ENCODE results near the gene TULP4.

TULP4 gene

DNA sequence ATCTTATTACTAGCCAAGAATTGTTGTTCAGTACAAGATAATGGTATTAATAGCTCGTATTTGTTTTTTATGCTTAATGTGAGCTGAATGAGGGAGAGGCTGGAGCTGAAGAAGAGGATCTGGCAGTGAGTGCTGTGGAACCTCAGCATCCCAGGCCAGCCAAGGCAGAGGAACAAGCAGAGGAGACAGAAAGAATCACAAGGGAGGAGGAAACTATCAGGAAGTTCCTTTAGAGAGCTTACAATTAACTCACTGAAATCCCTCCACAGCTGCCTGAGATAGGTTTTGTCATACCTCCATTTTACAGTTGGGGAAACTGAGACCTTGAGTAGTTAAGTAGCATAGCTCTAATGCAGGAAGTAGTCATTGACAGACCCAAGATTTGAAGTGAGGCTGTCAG lies 39.9 kb upstream of the TULP4 start:
- TF ChIP-seq, protein P1, sequence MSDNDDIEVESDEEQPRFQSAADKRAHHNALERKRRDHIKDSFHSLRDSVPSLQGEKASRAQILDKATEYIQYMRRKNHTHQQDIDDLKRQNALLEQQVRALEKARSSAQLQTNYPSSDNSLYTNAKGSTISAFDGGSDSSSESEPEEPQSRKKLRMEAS (IDR thresholded peaks at IDR 0.05): no peak
- TF ChIP-seq, protein P2, sequence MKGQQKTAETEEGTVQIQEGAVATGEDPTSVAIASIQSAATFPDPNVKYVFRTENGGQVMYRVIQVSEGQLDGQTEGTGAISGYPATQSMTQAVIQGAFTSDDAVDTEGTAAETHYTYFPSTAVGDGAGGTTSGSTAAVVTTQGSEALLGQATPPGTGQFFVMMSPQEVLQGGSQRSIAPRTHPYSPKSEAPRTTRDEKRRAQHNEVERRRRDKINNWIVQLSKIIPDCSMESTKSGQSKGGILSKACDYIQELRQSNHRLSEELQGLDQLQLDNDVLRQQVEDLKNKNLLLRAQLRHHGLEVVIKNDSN (IDR thresholded peaks at IDR 0.05): no peak
- TF ChIP-seq CEBPB (IDR thresholded peaks at IDR 0.05): no peak
- TF ChIP-seq EGR1 (IDR thresholded peaks at IDR 0.05): no peak
- no peak for TF ChIP-seq RAD21 (IDR thresholded peaks at IDR 0.05; ENCODE audit: low read depth)
- TF ChIP-seq ZBTB7A (IDR thresholded peaks at IDR 0.05; ENCODE audit: low read depth): no peak
- TF ChIP-seq NFIC (IDR thresholded peaks at IDR 0.05): no peak
- TF ChIP-seq YY1 (IDR thresholded peaks at IDR 0.05; ENCODE audit: low read depth): no peak
- no peak for TF ChIP-seq TEAD4 (IDR thresholded peaks at IDR 0.05)
- no peak for TF ChIP-seq TCF12 (IDR thresholded peaks at IDR 0.05; ENCODE audit: low read depth)
- TF ChIP-seq, protein P3, sequence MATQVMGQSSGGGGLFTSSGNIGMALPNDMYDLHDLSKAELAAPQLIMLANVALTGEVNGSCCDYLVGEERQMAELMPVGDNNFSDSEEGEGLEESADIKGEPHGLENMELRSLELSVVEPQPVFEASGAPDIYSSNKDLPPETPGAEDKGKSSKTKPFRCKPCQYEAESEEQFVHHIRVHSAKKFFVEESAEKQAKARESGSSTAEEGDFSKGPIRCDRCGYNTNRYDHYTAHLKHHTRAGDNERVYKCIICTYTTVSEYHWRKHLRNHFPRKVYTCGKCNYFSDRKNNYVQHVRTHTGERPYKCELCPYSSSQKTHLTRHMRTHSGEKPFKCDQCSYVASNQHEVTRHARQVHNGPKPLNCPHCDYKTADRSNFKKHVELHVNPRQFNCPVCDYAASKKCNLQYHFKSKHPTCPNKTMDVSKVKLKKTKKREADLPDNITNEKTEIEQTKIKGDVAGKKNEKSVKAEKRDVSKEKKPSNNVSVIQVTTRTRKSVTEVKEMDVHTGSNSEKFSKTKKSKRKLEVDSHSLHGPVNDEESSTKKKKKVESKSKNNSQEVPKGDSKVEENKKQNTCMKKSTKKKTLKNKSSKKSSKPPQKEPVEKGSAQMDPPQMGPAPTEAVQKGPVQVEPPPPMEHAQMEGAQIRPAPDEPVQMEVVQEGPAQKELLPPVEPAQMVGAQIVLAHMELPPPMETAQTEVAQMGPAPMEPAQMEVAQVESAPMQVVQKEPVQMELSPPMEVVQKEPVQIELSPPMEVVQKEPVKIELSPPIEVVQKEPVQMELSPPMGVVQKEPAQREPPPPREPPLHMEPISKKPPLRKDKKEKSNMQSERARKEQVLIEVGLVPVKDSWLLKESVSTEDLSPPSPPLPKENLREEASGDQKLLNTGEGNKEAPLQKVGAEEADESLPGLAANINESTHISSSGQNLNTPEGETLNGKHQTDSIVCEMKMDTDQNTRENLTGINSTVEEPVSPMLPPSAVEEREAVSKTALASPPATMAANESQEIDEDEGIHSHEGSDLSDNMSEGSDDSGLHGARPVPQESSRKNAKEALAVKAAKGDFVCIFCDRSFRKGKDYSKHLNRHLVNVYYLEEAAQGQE (IDR thresholded peaks at IDR 0.05; ENCODE audit: low read depth): no peak
- TF ChIP-seq EP300 (IDR thresholded peaks at IDR 0.05; ENCODE audit: borderline replicate concordance): no peak

DNA sequence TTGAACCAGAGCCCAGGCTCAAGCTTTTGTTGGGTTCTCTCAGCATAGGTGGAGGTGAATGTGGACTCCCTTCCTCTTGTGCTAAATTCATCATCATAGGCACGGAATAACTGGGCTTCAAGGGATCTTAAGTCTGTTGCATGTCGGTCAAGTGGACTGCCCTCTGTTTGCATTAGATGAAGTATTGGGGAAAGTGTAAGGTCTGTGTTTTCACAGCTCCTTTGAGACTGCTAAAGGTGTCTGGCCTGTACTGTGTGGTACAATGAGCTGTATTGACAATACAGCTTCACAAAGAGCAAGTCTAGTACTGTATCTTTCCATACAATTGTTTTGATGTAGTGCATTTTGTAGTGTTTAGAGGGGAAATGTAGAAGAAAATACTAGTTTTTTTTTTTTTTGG lies 34.3 kb upstream of the TULP4 start:
- TF ChIP-seq, protein P3 (IDR thresholded peaks at IDR 0.05; ENCODE audit: low read depth): no peak
- TF ChIP-seq NFIC (IDR thresholded peaks at IDR 0.05) (no peak), CREB1 (IDR thresholded peaks at IDR 0.05; ENCODE audit: low read depth) (no peak), YY1 (IDR thresholded peaks at IDR 0.05; ENCODE audit: low read depth) (no peak), FOXM1 (IDR thresholded peaks at IDR 0.05; ENCODE audit: borderline replicate concordance, low read depth) (no peak), EP300 (IDR thresholded peaks at IDR 0.05; ENCODE audit: borderline replicate concordance) (no peak), CEBPB (IDR thresholded peaks at IDR 0.05) (no peak), EGR1 (IDR thresholded peaks at IDR 0.05) (no peak), RAD21 (IDR thresholded peaks at IDR 0.05; ENCODE audit: low read depth) (no peak), TEAD4 (IDR thresholded peaks at IDR 0.05) (no peak), TCF12 (IDR thresholded peaks at IDR 0.05; ENCODE audit: low read depth) (no peak), TAF1 (IDR thresholded peaks at IDR 0.05; ENCODE audit: low read depth) (no peak)
- TF ChIP-seq, protein P1 (IDR thresholded peaks at IDR 0.05): no peak
- TF ChIP-seq, protein P2 (IDR thresholded peaks at IDR 0.05): no peak

DNA sequence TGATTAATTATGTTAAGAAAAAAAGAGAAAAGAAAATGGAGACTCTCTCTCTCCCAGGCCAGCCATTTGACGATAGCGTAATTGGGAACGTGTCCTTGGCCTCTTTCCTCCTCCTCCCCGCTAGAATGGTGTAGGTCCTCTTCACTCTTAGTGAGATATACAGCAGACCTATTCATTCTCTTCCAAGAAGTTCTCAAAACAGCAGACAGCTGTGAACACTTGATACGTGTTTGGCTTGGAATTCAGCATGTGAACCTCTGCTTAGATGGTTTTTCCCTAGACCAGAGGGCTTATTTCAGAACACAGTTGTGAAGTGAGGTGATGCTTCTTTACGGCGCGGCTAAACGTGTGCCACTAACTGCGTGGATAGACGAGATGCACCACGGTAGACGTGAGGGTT lies 32.6 kb upstream of the TULP4 start:
- TF ChIP-seq YY1 (IDR thresholded peaks at IDR 0.05; ENCODE audit: low read depth) (no peak), TEAD4 (IDR thresholded peaks at IDR 0.05) (no peak), NFIC (IDR thresholded peaks at IDR 0.05) (no peak), ZBTB7A (IDR thresholded peaks at IDR 0.05; ENCODE audit: low read depth) (no peak), FOXM1 (IDR thresholded peaks at IDR 0.05; ENCODE audit: borderline replicate concordance, low read depth) (no peak)
- TF ChIP-seq, protein P2 (IDR thresholded peaks at IDR 0.05): no peak
- TF ChIP-seq, protein P1 (IDR thresholded peaks at IDR 0.05): no peak
- TF ChIP-seq, protein P3 (IDR thresholded peaks at IDR 0.05; ENCODE audit: low read depth): no peak

DNA sequence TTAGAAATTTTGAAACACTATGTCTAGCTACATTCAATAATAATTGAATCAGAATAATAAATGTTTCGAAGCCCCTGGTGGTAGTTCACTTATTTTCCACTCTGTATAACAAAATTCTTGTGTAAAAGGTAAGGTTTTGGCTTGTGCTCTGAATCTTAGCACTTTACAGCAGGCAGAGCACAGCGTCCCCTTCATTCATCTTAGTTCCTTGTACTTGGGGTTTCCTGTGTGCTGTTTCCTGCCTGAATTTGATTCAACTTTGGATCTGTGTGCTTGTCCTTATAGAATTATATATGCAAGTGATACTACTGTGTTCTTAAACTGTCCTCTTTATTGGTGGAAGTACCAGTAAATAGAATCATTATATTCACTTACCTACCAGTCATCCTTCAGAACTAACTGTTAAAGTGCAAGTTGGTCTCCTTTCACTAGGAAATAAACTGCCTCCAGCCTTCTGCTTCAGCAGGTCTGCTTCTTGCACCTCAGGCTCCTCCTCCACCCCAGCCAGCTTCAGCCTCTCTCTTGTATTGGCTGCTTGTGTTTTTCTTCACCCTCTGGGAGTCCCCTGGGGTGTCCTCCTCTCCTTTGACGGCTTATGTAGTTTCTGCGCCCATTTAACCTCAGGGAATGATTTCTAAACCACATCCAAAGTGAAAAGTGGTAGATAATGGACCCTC lies 28.8 kb upstream of the TULP4 start:
- TF ChIP-seq FOXM1 (IDR thresholded peaks at IDR 0.05; ENCODE audit: borderline replicate concordance, low read depth) (no peak), EGR1 (IDR thresholded peaks at IDR 0.05) (no peak)
